MG63 (cell line): ENCODE results near the gene USP7. TPM values are rescaled to one million over a fixed set of nuclear protein-coding genes. Genes with fewer than 3 reads are reported as not detected.
"Not testable (repeated sequence)": the region's sequence is repeated elsewhere in the genome, so short reads cannot be mapped to it uniquely, and the experiment has no call there.

Experiments
- DNase-seq: peaks from one replicate; pipeline ENCODE4 v3.0.0-alpha.2; 2020
- H3K27me3 ChIP-seq: fragments of 250-450 bp; sonication (Bioruptor Pico); 2 replicates; pipeline ENCODE4 v1.5.1; 2020; ENCODE audit warnings: mild to moderate bottlenecking, moderate library complexity
- H3K36me3 ChIP-seq: fragments of 250-450 bp; sonication (Bioruptor Pico); 2 replicates; pipeline ENCODE4 v1.5.1; 2020; ENCODE audit warnings: mild to moderate bottlenecking, moderate library complexity
- H3K4me3 ChIP-seq: fragments of 250-450 bp; sonication (Bioruptor Pico); 2 replicates; pipeline ENCODE4 v1.5.1; 2020; ENCODE audit warnings: mild to moderate bottlenecking, moderate library complexity
- H3K9me3 ChIP-seq: fragments of 250-450 bp; sonication (Bioruptor Pico); 2 replicates; pipeline ENCODE4 v1.5.1; 2020; ENCODE audit warnings: mild to moderate bottlenecking, moderate library complexity
- total RNA-seq: library from RNA; depleted of rRNA; stranded (reverse); fragments of >200 nt; shearing (Covaris generic); gene quantifications from 2 replicates; pipeline ENCODE4 v1.2.3, GENCODE V29; 2014; ENCODE audit warnings: low replicate concordance

The USP7 gene
- total RNA-seq, 1 experiment from 2014 or later, result 16.2 TPM

- Histone ChIP-seq H3K4me3 (no peak overlapping the region), H3K9me3 (no peaks in the 10 kb centered on the region), H3K36me3 (peaks cover 40% of the 10 kb centered on the region), H3K27me3 (no peaks in the 10 kb centered on the region)
- DNase-seq, result peak; percentile 49
Observed at GRCh38 chr16:8885674-8886592, 77.8 kb downstream of the USP7 start.

GRCh38 chr16:8882725-8883377 lies 80.9 kb downstream of the USP7 start:
- peaks cover 10% of the 10 kb centered on the region for H3K36me3 ChIP-seq
- H3K4me3 ChIP-seq, result no peak overlapping the region
- no peaks in the 10 kb centered on the region for H3K9me3 ChIP-seq
- no peak for DNase-seq
- no peaks in the 10 kb centered on the region for H3K27me3 ChIP-seq

- DNase-seq, result no peak
- Histone ChIP-seq H3K9me3 (no peaks in the 10 kb centered on the region), H3K36me3 (peaks cover 3% of the 10 kb centered on the region), H3K4me3 (no peak within 1 kb of the TSS), H3K27me3 (no peaks in the 10 kb centered on the region)
Observed at GRCh38 chr16:8882041-8882617, 81.6 kb downstream of the USP7 start, which contains the start of gene LITAFD. Gene LITAFD (plus strand): TSS chr16:8882351. CDS start chr16:8884356, 2,005 bp downstream.

- no peaks in the 10 kb centered on the region for H3K9me3 ChIP-seq
- H3K36me3 ChIP-seq, result no peaks in the 10 kb centered on the region
- no peak overlapping the region for H3K4me3 ChIP-seq
- DNase-seq, result no peak
- H3K27me3 ChIP-seq, result no peaks in the 10 kb centered on the region
Observed at GRCh38 chr16:8880839-8881510, 82.7 kb downstream of the USP7 start.

- no peaks in the 10 kb centered on the region for H3K9me3 ChIP-seq
- no peaks in the 10 kb centered on the region for H3K36me3 ChIP-seq
- H3K4me3 ChIP-seq, result no peak overlapping the region
- DNase-seq, result no peak
- no peaks in the 10 kb centered on the region for H3K27me3 ChIP-seq
Observed at GRCh38 chr16:8878523-8878911, 85.2 kb downstream of the USP7 start.

GRCh38 chr16:8877894-8878522 lies 85.7 kb downstream of the USP7 start:
- H3K9me3 ChIP-seq, result no peaks in the 10 kb centered on the region
- DNase-seq, result no peak

GRCh38 chr16:8875317-8875716 lies 88.4 kb downstream of the USP7 start:
- not testable (repeated sequence) for H3K36me3 ChIP-seq, H3K4me3 ChIP-seq, H3K9me3 ChIP-seq, H3K27me3 ChIP-seq, DNase-seq

More at GRCh38 chr16:8877894-8878522, 85.7 kb downstream of the USP7 start:
- Histone ChIP-seq H3K27me3 (no peaks in the 10 kb centered on the region), H3K36me3 (no peaks in the 10 kb centered on the region), H3K4me3 (no peak overlapping the region)

GRCh38 chr16:8874388-8874787 lies 89.3 kb downstream of the USP7 start:
- DNase-seq, result peak; percentile 58
- no peaks in the 10 kb centered on the region for H3K9me3 ChIP-seq
- H3K27me3 ChIP-seq, result no peaks in the 10 kb centered on the region
- H3K36me3 ChIP-seq, result no peaks in the 10 kb centered on the region
- no peak overlapping the region for H3K4me3 ChIP-seq

- not testable (repeated sequence) for H3K4me3 ChIP-seq, DNase-seq, H3K27me3 ChIP-seq, H3K9me3 ChIP-seq, H3K36me3 ChIP-seq
Observed at GRCh38 chr16:8873866-8874195, 89.9 kb downstream of the USP7 start.

- DNase-seq, result no peak
- H3K36me3 ChIP-seq, result no peaks in the 10 kb centered on the region
- no peaks in the 10 kb centered on the region for H3K27me3 ChIP-seq
- H3K9me3 ChIP-seq, result no peaks in the 10 kb centered on the region
- H3K4me3 ChIP-seq, result no peak overlapping the region
Observed at GRCh38 chr16:8872967-8873865, 90.5 kb downstream of the USP7 start.

GRCh38 chr16:8872071-8872470 lies 91.6 kb downstream of the USP7 start:
- H3K4me3 ChIP-seq, result no peak overlapping the region
- no peaks in the 10 kb centered on the region for H3K9me3 ChIP-seq
- H3K27me3 ChIP-seq, result no peaks in the 10 kb centered on the region
- peaks cover 10% of the 10 kb centered on the region for H3K36me3 ChIP-seq
- DNase-seq, result no peak

GRCh38 chr16:8869988-8870241 lies 93.8 kb downstream of the USP7 start:
- DNase-seq, H3K9me3 ChIP-seq, H3K27me3 ChIP-seq, H3K4me3 ChIP-seq: not testable (repeated sequence)
- H3K36me3 ChIP-seq, result peaks cover 16% of the 10 kb centered on the region

GRCh38 chr16:8869212-8869987 lies 94.3 kb downstream of the USP7 start:
- DNase-seq, result no peak
- no peaks in the 10 kb centered on the region for H3K9me3 ChIP-seq
- no peaks in the 10 kb centered on the region for H3K27me3 ChIP-seq
- H3K4me3 ChIP-seq, result peak overlapping the region; percentile 100
- peaks cover 18% of the 10 kb centered on the region for H3K36me3 ChIP-seq

GRCh38 chr16:8868416-8869211 lies 95.1 kb downstream of the USP7 start, which contains the start of gene CARHSP1:
Gene CARHSP1 (minus strand): TSS chr16:8869006. CDS start chr16:8859328, 9,678 bp downstream.
- peak; percentile 95 for DNase-seq
- Histone ChIP-seq H3K27me3 (no peaks in the 10 kb centered on the region), H3K9me3 (no peaks in the 10 kb centered on the region), H3K36me3 (peaks cover 22% of the 10 kb centered on the region), H3K4me3 (peak within 1 kb of the TSS; percentile 100)
